ENCODE results near the gene VTI1A. TPM values are rescaled to one million over a fixed set of nuclear protein-coding genes. Genes with fewer than 3 reads are reported as not detected.

VTI1A gene
- total RNA-seq, 3 donors from 2014 or later (not counting 1 experiment from before 2014, with no cell fraction given): 62.6 to 77.6 (median 68.2) TPM

DNA sequence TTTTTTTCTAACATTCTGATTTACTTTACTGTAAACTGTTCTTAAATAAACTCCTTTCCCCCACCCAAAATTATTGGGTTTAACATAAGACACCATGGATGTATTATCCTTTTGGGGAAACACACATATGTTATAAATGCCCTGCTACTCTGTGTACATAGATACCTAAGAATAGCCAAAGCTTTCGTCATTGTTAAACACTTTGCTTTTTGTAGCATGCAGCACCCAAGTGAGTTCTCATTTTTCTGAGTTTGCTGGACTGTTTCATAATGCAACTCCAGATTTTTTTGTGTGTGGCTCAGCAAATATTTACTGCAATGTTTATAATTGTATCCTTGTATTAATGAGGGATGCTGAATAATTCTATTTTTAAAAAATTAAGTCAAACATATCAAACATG lies 86.9 kb downstream of the VTI1A start:
- no peaks in the 10 kb centered on the region for H3K4me1 ChIP-seq (ENCODE audit: control insufficient read depth, insufficient read depth, low read length)
- no peaks in the 10 kb centered on the region for H3K27me3 ChIP-seq (ENCODE audit: control insufficient read depth, insufficient read depth, low read length)
- DNase-seq (no peak), ATAC-seq (no peak)
- TF ChIP-seq, protein P1, sequence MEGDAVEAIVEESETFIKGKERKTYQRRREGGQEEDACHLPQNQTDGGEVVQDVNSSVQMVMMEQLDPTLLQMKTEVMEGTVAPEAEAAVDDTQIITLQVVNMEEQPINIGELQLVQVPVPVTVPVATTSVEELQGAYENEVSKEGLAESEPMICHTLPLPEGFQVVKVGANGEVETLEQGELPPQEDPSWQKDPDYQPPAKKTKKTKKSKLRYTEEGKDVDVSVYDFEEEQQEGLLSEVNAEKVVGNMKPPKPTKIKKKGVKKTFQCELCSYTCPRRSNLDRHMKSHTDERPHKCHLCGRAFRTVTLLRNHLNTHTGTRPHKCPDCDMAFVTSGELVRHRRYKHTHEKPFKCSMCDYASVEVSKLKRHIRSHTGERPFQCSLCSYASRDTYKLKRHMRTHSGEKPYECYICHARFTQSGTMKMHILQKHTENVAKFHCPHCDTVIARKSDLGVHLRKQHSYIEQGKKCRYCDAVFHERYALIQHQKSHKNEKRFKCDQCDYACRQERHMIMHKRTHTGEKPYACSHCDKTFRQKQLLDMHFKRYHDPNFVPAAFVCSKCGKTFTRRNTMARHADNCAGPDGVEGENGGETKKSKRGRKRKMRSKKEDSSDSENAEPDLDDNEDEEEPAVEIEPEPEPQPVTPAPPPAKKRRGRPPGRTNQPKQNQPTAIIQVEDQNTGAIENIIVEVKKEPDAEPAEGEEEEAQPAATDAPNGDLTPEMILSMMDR (IDR thresholded peaks at IDR 0.05): no peak
- WGBS (ENCODE audit: insufficient coverage): 94% methylated on average over 1 of the region's 1 CpG
- no peak overlapping the region for H3K4me3 ChIP-seq (ENCODE audit: low read length)
- intact Hi-C loops (cut with micrococcal nuclease): no loop called here
- H3K27ac Mint-ChIP-seq: peak overlapping the region in 1 of 2 donors; percentile 56
- no peaks in the 10 kb centered on the region for H3K9me3 ChIP-seq (ENCODE audit: control insufficient read depth, insufficient read depth, low read length)
- no peaks in the 10 kb centered on the region for H3K36me3 Mint-ChIP-seq
- no peaks in the 10 kb centered on the region for H3K27me3 Mint-ChIP-seq (ENCODE audit: low read depth in 2 of 2)
- H3K4me3 Mint-ChIP-seq: no peak overlapping the region
- peaks cover 5% of the 10 kb centered on the region for H3K36me3 ChIP-seq (ENCODE audit: control insufficient read depth, insufficient read depth, low read length)
- no peak overlapping the region for H3K27ac ChIP-seq (ENCODE audit: low read length)
- peaks cover 17 to 25% of the 10 kb centered on the region in 2 donors for H3K4me1 Mint-ChIP-seq
- H3K9me3 Mint-ChIP-seq: no peaks in the 10 kb centered on the region

DNA sequence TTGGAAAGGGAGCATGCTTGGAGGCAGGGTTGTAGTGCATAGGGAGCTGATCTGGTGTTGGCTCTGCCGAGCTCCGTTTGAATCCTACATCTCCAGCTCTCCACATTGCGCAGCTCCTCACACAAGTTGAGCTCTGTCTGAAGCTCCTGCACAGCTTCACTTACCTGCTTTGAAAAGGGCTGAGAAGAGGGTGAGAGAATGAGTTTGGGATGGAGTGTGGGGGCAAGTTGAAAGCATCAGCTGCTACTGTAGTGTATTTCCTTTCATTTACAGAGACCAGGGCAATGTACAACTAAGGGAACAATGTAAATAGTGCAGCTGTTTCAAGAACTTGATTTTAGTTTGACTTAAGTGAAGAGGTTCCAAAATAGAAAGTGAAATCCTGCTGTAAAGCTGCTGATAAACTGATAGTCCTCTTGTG lies 88.5 kb downstream of the VTI1A start:
- 94% methylated on average over 3 of the region's 3 CpGs for WGBS (ENCODE audit: insufficient coverage)
- Mint-ChIP-seq H3K4me3 (no peak overlapping the region), H3K36me3 (no peaks in the 10 kb centered on the region), H3K27me3 (ENCODE audit: low read depth in 2 of 2) (no peaks in the 10 kb centered on the region), H3K27ac (peak overlapping the region in 1 of 2 donors; percentile 31), H3K9me3 (no peaks in the 10 kb centered on the region), H3K4me1 (peaks cover 19 to 25% of the 10 kb centered on the region in 2 donors)
- no peaks in the 10 kb centered on the region for H3K27me3 ChIP-seq (ENCODE audit: control insufficient read depth, insufficient read depth, low read length)
- no peaks in the 10 kb centered on the region for H3K4me1 ChIP-seq (ENCODE audit: control insufficient read depth, insufficient read depth, low read length)
- no peak overlapping the region for H3K27ac ChIP-seq (ENCODE audit: low read length)
- no peaks in the 10 kb centered on the region for H3K9me3 ChIP-seq (ENCODE audit: control insufficient read depth, insufficient read depth, low read length)
- H3K4me3 ChIP-seq (ENCODE audit: low read length): no peak overlapping the region
- peak in 1 of 2 donors; percentile 2 for DNase-seq
- TF ChIP-seq, protein P1 (IDR thresholded peaks at IDR 0.05): no peak
- H3K36me3 ChIP-seq (ENCODE audit: control insufficient read depth, insufficient read depth, low read length): peaks cover 11% of the 10 kb centered on the region
- ATAC-seq: no peak
- intact Hi-C loops (cut with micrococcal nuclease): no loop called here

DNA sequence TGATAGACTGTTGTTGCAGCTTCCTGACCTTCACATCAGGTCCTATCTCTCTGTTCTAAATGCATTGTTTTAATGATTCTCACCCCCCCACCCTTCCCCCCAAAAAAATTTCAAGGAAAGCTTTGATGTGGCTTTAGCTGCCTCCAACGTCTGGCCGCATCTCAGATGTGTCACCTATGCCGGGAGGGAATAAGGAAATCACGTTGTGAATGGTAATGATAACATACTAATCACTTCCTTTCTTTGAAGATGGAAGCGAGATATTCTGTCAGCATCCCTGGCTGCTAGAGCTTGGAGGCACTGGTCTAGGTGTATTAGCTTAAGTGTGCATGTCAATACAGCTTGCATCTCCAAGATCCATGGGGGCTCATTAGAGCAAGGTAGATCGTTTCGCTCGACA lies 89.6 kb downstream of the VTI1A start:
- Histone ChIP-seq H3K27ac (ENCODE audit: low read length) (no peak overlapping the region), H3K36me3 (ENCODE audit: control insufficient read depth, insufficient read depth, low read length) (peaks cover 11% of the 10 kb centered on the region), H3K9me3 (ENCODE audit: control insufficient read depth, insufficient read depth, low read length) (no peaks in the 10 kb centered on the region), H3K4me3 (ENCODE audit: low read length) (no peak overlapping the region), H3K4me1 (ENCODE audit: control insufficient read depth, insufficient read depth, low read length) (no peaks in the 10 kb centered on the region), H3K27me3 (ENCODE audit: control insufficient read depth, insufficient read depth, low read length) (no peaks in the 10 kb centered on the region)
- TF ChIP-seq, protein P1 (IDR thresholded peaks at IDR 0.05): no peak
- Mint-ChIP-seq H3K27me3 (ENCODE audit: low read depth in 2 of 2) (no peaks in the 10 kb centered on the region), H3K4me3 (no peak overlapping the region), H3K27ac (no peak overlapping the region), H3K36me3 (no peaks in the 10 kb centered on the region), H3K9me3 (no peaks in the 10 kb centered on the region), H3K4me1 (peaks cover 14 to 19% of the 10 kb centered on the region in 2 donors)
- intact Hi-C loops (cut with micrococcal nuclease): no loop called here
- ATAC-seq: no peak
- 96% methylated on average over 7 of the region's 8 CpGs for WGBS (ENCODE audit: insufficient coverage)
- DNase-seq: no peak

DNA sequence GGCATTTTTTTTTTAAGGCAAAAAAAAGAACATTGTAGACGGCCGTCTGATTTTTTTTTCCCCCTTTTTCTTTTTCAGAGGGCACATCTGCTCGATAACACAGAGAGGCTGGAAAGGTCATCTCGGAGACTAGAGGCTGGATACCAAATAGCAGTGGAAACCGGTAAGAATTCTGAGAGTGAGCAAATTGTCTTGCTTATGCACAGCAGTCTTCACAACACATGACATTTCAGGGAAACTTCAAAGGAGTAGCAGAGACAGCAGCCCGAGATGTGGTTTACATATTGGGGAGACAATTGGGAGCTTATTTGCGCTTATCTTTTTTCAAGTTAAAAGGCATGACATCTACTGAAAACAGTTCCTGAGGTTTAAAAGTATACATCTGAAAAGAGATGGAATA lies 91.2 kb downstream of the VTI1A start:
- WGBS (ENCODE audit: insufficient coverage): 95% methylated on average over 7 of the region's 7 CpGs
- Mint-ChIP-seq H3K9me3 (no peaks in the 10 kb centered on the region), H3K4me3 (no peak overlapping the region), H3K27me3 (ENCODE audit: low read depth in 2 of 2) (no peaks in the 10 kb centered on the region), H3K36me3 (no peaks in the 10 kb centered on the region), H3K4me1 (peaks cover 11 to 13% of the 10 kb centered on the region in 2 donors), H3K27ac (no peak overlapping the region)
- intact Hi-C loops (cut with micrococcal nuclease): no loop called here
- H3K4me1 ChIP-seq (ENCODE audit: control insufficient read depth, insufficient read depth, low read length): no peaks in the 10 kb centered on the region
- no peaks in the 10 kb centered on the region for H3K9me3 ChIP-seq (ENCODE audit: control insufficient read depth, insufficient read depth, low read length)
- peaks cover 11% of the 10 kb centered on the region for H3K36me3 ChIP-seq (ENCODE audit: control insufficient read depth, insufficient read depth, low read length)
- DNase-seq (no peak), ATAC-seq (no peak)
- H3K27me3 ChIP-seq (ENCODE audit: control insufficient read depth, insufficient read depth, low read length): no peaks in the 10 kb centered on the region
- TF ChIP-seq, protein P1 (IDR thresholded peaks at IDR 0.05): no peak
- H3K27ac ChIP-seq (ENCODE audit: low read length): no peak overlapping the region
- no peak overlapping the region for H3K4me3 ChIP-seq (ENCODE audit: low read length)
